ENCODE measurements around the gene FBXO33.
A peak's percentile ranks its signal among the peaks of the same experiment; 100 is the strongest.

The FBXO33 gene

GRCh38 chr14:39432179-39432618, at the start of gene FBXO33:
FBXO33 (minus strand) TSS chr14:39432433; CDS start chr14:39432162, 271 bp downstream.
- in situ Hi-C loops (cut with HindIII; ENCODE audit: low sequenced_read_pairs): no loop called here
- peak; percentile 98 for DNase-seq (ENCODE audit: low read depth, low spot score)
- TF ChIP-seq CTCF (IDR thresholded peaks at IDR 0.05; ENCODE audit: low read depth, low read length): no peak
- peak within 1 kb of the TSS; percentile 88 for H3K4me3 ChIP-seq (ENCODE audit: low read depth, low read length)

GRCh38 chr14:39474416-39474911, 42.2 kb upstream of the FBXO33 start:
- in situ Hi-C loops (cut with HindIII; ENCODE audit: low sequenced_read_pairs): no loop called here
- no peak overlapping the region for H3K4me3 ChIP-seq (ENCODE audit: low read depth, low read length)
- no peak for TF ChIP-seq CTCF (IDR thresholded peaks at IDR 0.05; ENCODE audit: low read depth, low read length)
- DNase-seq (ENCODE audit: low read depth, low spot score): peak; percentile 1

GRCh38 chr14:39472078-39472477, 39.8 kb upstream of the FBXO33 start:
- no peak overlapping the region for H3K4me3 ChIP-seq (ENCODE audit: low read depth, low read length)
- DNase-seq (ENCODE audit: low read depth, low spot score): no peak
- TF ChIP-seq CTCF (IDR thresholded peaks at IDR 0.05; ENCODE audit: low read depth, low read length): no peak
- in situ Hi-C loops (cut with HindIII; ENCODE audit: low sequenced_read_pairs): no loop called here

- TF ChIP-seq CTCF (IDR thresholded peaks at IDR 0.05; ENCODE audit: low read depth, low read length): peak; percentile 20
- no peak for DNase-seq (ENCODE audit: low read depth, low spot score)
- H3K4me3 ChIP-seq (ENCODE audit: low read depth, low read length): no peak overlapping the region
- in situ Hi-C loops (cut with HindIII; ENCODE audit: low sequenced_read_pairs): no loop called here
Measured at GRCh38 chr14:39469094-39469710, 37.0 kb upstream of the FBXO33 start.

- no peak overlapping the region for H3K4me3 ChIP-seq (ENCODE audit: low read depth, low read length)
- in situ Hi-C loops (cut with HindIII; ENCODE audit: low sequenced_read_pairs): no loop called here
- peak; percentile 50 for TF ChIP-seq CTCF (IDR thresholded peaks at IDR 0.05; ENCODE audit: low read depth, low read length)
- peak; percentile 43 for DNase-seq (ENCODE audit: low read depth, low spot score)
Measured at GRCh38 chr14:39467889-39468524, 35.8 kb upstream of the FBXO33 start.

- in situ Hi-C loops (cut with HindIII; ENCODE audit: low sequenced_read_pairs): no loop called here
- H3K4me3 ChIP-seq (ENCODE audit: low read depth, low read length): no peak overlapping the region
- no peak for DNase-seq (ENCODE audit: low read depth, low spot score)
- TF ChIP-seq CTCF (IDR thresholded peaks at IDR 0.05; ENCODE audit: low read depth, low read length): no peak
Measured at GRCh38 chr14:39459795-39460478, 27.7 kb upstream of the FBXO33 start.

Data from astrocyte of the spinal cord (primary cell).